HCT116 (cell line): ENCODE results near the gene C15orf39. TPM values are rescaled to one million over a fixed set of nuclear protein-coding genes. Genes with fewer than 3 reads are reported as not detected.

ENCODE experiments used
- ATAC-seq: fragments of 200-7000 bp; cut with Tn5 transposase; 2 replicates; pipeline ENCODE4 v1.9.1; 2020; ENCODE audit warnings: mild to moderate bottlenecking, moderate library complexity
- BruUV-seq: library from RNA; stranded (reverse); fragments of 400-500 nt; replicated peaks from 2 replicates; lab custom pipeline; 2021; lab: Mats Ljungman, UMichigan
- CTCF ChIA-PET: fragments of 300-600 bp; sonication (Branson Sonifier 250); formaldehyde crosslinking; loops from one replicate; lab custom pipeline; 2021; ENCODE audit warnings: antibody characterized with exemption; lab: Charles Lee
- POLR2A ChIA-PET: fragments of 300-600, 350-600 bp; sonication (Branson Sonifier 250); formaldehyde crosslinking; loops from one replicate; lab custom pipeline; 2021; ENCODE audit warnings: antibody characterized with exemption; lab: Charles Lee
- RAD21 ChIA-PET, 2 experiments: fragments of 300-600 bp; sonication (Branson Sonifier 250); formaldehyde crosslinking; loops; one replicate each; lab custom pipeline; 2023; ENCODE audit warnings: low total read pairs in 2 of 2; ENCODE audit not compliant: uncharacterized antibody in 2 of 2, unreplicated experiment in 2 of 2, low non-redundant PET in 1 of 2; lab: Charles Lee
- DNase-seq: peaks from one replicate; pipeline ENCODE4 v3.0.0-alpha.2; 2010; ENCODE audit warnings: low read depth, low spot score
- H2AFZ ChIP-seq: fragments of 200-600 bp; shearing (Covaris generic), sonication (generic); 2 replicates; pipeline ENCODE4 v1.6.1; 2017; ENCODE audit warnings: low read depth, mixed run types, mixed read lengths, antibody characterized with exemption, low read length; ENCODE audit not compliant: poor library complexity, severe bottlenecking
- H3K27ac ChIP-seq: 2 replicates; pipeline ENCODE4 v1.5.1; 2012; ENCODE audit warnings: low read depth, low read length
- H3K27me3 ChIP-seq: fragments of 200-600 bp; sonication (generic); 2 replicates; pipeline ENCODE4 v1.6.1; 2016; ENCODE audit warnings: mixed run types, low read length, mixed read lengths; ENCODE audit not compliant: insufficient read depth
- H3K36me3 ChIP-seq, 2 experiments: fragments of 200-500 bp in 1 of 2; fragments of 200-600 bp in 1 of 2; sonication (Bioruptor generic) in 1 of 2; sonication (generic) in 1 of 2; 2 replicates each; pipeline versions ENCODE4 v1.5.1 to v1.6.1; 2014 to 2016; ENCODE audit warnings: low read length in 2 of 2, inconsistent platforms in 1 of 2, mixed read lengths in 1 of 2, mixed run types in 1 of 2; ENCODE audit not compliant: insufficient read depth in 2 of 2, control insufficient read depth in 1 of 2
- H3K4me1 ChIP-seq, 2 experiments: fragments of 200-600 bp in 1 of 2; sonication (generic) in 1 of 2; 2 replicates each; pipeline versions ENCODE4 v1.5.1 to v1.6.1; 2012 to 2017; ENCODE audit warnings: low read length in 2 of 2, inconsistent platforms in 1 of 2, mild to moderate bottlenecking in 1 of 2, mixed read lengths in 1 of 2, mixed run types in 1 of 2, moderate library complexity in 1 of 2; ENCODE audit not compliant: insufficient read depth in 2 of 2, control insufficient read depth in 1 of 2
- H3K4me2 ChIP-seq: fragments of 200-600 bp; sonication (generic); 2 replicates; pipeline ENCODE4 v1.6.1; 2017; ENCODE audit warnings: mixed run types, low read length, mixed read lengths
- H3K4me3 ChIP-seq, 2 experiments: fragments of 200-600 bp in 1 of 2; sonication (generic) in 1 of 2; replicated peaks in 1 of 2; 2 replicates each; pipeline ENCODE4 v1.5.1; 2011 to 2016; ENCODE audit warnings: low read length in 2 of 2, control low read depth in 1 of 2, low read depth in 1 of 2, mild to moderate bottlenecking in 1 of 2, mixed read lengths in 1 of 2, mixed run types in 1 of 2
- H3K79me2 ChIP-seq: fragments of 200-600 bp; sonication (generic); 2 replicates; pipeline ENCODE4 v1.6.1; 2017; ENCODE audit warnings: mild to moderate bottlenecking, mixed run types, low read length, moderate library complexity, mixed read lengths; ENCODE audit not compliant: insufficient read depth
- H3K9ac ChIP-seq: fragments of 200-600 bp; sonication (generic); 2 replicates; pipeline ENCODE4 v1.6.1; 2016; ENCODE audit warnings: low read length, mixed read lengths
- H3K9me2 ChIP-seq: fragments of 200-600 bp; sonication (generic), shearing (Covaris generic); 2 replicates; pipeline ENCODE4 v1.6.1; 2017; ENCODE audit warnings: mixed run types, mild to moderate bottlenecking, moderate library complexity; ENCODE audit not compliant: insufficient read depth
- H3K9me3 ChIP-seq, 2 experiments: fragments of 200-500 bp in 1 of 2; fragments of 200-600 bp in 1 of 2; sonication (Bioruptor generic) in 1 of 2; sonication (generic) in 1 of 2; 2 replicates each; pipeline ENCODE4 v1.6.1; 2014 to 2017; ENCODE audit warnings: low read length in 2 of 2, mixed read lengths in 2 of 2, inconsistent platforms in 1 of 2, low read depth in 1 of 2, mild to moderate bottlenecking in 1 of 2, mixed run types in 1 of 2, moderate library complexity in 1 of 2; ENCODE audit not compliant: control insufficient read depth in 1 of 2, insufficient read depth in 1 of 2
- H4K20me1 ChIP-seq: fragments of 200-600 bp; sonication (generic), shearing (Covaris generic); 2 replicates; pipeline ENCODE4 v1.6.1; 2017; ENCODE audit warnings: mixed run types, mild to moderate bottlenecking, moderate library complexity; ENCODE audit not compliant: insufficient read depth
- EGR1 ChIP-seq: IDR thresholded peaks from 2 replicates; pipeline ENCODE4 v1.6.1; 2012; ENCODE audit warnings: low read depth
- EZH2 ChIP-seq: fragments of 200-600 bp; sonication (generic); IDR thresholded peaks from 2 replicates; pipeline ENCODE4 v1.6.1; 2017; ENCODE audit warnings: antibody characterized with exemption, mixed run types
- EZH2phosphoT487 ChIP-seq: fragments of 200-600 bp; IDR thresholded peaks from 2 replicates; pipeline ENCODE4 v1.6.1; 2018; ENCODE audit warnings: antibody characterized with exemption, borderline replicate concordance
- FOSL1 ChIP-seq: IDR thresholded peaks from 2 replicates; pipeline ENCODE4 v1.6.1; 2012; ENCODE audit warnings: low read depth
- JUND ChIP-seq: IDR thresholded peaks from 2 replicates; pipeline ENCODE4 v1.6.1; 2012
- RAD21 ChIP-seq: IDR thresholded peaks from 2 replicates; pipeline ENCODE4 v1.6.1; 2012; ENCODE audit warnings: low read depth, mild to moderate bottlenecking
- SIN3A ChIP-seq: IDR thresholded peaks from 2 replicates; pipeline ENCODE4 v1.6.1; 2012; ENCODE audit warnings: low read depth
- SRF ChIP-seq: IDR thresholded peaks from 2 replicates; pipeline ENCODE4 v1.6.1; 2012; ENCODE audit warnings: low read depth
- TCF7L2 ChIP-seq: IDR thresholded peaks from 2 replicates; pipeline ENCODE4 v1.7.0; 2011; ENCODE audit warnings: borderline replicate concordance, inconsistent platforms; ENCODE audit not compliant: insufficient read depth, insufficient read length; ENCODE audit errors: extremely low read depth
- YY1 ChIP-seq: IDR thresholded peaks from 2 replicates; pipeline ENCODE4 v1.6.1; 2011; ENCODE audit warnings: low read length, low read depth, moderate library complexity, mild to moderate bottlenecking; ENCODE audit not compliant: insufficient replicate concordance; ENCODE audit errors: extremely low read depth
- intact Hi-C: fragments of 100-400 bp; cut with micrococcal nuclease; formaldehyde crosslinking; loops from 2 replicates; pipeline ENCODE4 v1.10.0; 2022
- total RNA-seq: library from RNA; stranded (reverse); gene quantifications from one replicate; pipeline ENCODE4 v1.2.1, GENCODE V29; 2021; ENCODE audit not compliant: unreplicated experiment
- TF ChIP-seq, protein P1 (sequence below): IDR thresholded peaks from 2 replicates; pipeline ENCODE4 v1.6.1; 2012; ENCODE audit warnings: low read depth
- TF ChIP-seq, protein P2 (sequence below): IDR thresholded peaks from 2 replicates; pipeline ENCODE4 v1.6.1; 2012
- TF ChIP-seq, protein P3 (sequence below), 3 experiments: fragments of 200-600 bp in 1 of 3; sonication (generic) in 1 of 3; IDR thresholded peaks in 2 of 3; conservative IDR thresholded peaks in 1 of 3; 2 replicates each; pipeline ENCODE4 v1.5.1; 2012 to 2017; ENCODE audit warnings: low read depth in 2 of 3, low read length in 2 of 3, antibody characterized with exemption in 1 of 3, borderline replicate concordance in 1 of 3, control low read depth in 1 of 3, mild to moderate bottlenecking in 1 of 3, mixed read lengths in 1 of 3, mixed run types in 1 of 3, moderate library complexity in 1 of 3; ENCODE audit not compliant: insufficient read depth in 1 of 3
- TF ChIP-seq, protein P4 (sequence below): IDR thresholded peaks from 2 replicates; pipeline ENCODE4 v1.6.1; 2012
- TF ChIP-seq, protein P5 (sequence below): IDR thresholded peaks from 2 replicates; pipeline ENCODE4 v1.6.1; 2011; ENCODE audit warnings: mild to moderate bottlenecking, low read length, moderate library complexity; ENCODE audit not compliant: insufficient replicate concordance; ENCODE audit errors: extremely low read depth

C15orf39 gene
- total RNA-seq, 1 experiment from 2014 or later = 29.3 TPM

DNA sequence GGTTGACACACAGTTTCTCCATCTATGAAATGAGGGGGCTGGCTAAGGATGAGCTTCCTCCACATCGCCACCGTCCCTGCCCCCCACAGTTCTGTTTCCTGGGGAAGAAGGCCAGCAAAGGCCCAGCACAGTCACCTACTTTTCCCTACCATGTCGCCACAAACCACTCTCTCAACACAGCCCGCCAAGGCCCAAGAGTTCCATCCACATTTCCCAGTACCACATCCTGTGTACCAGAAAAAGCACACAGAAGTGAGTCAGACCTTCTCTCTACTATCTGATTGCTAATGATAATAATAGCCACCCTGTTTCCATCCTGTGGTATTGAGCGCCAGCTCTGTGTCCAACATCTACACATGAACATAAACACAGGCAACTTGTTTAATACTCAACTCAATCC, 30.3 kb upstream of the C15orf39 start:
- no peak for ATAC-seq
- H3K9me2 ChIP-seq = no peaks in the 10 kb centered on the region
- ChIA-PET CTCF (no interaction called here), RAD21 (no interaction called here), POLR2A (no interaction called here)
- intact Hi-C loops = no loop called here
- TF ChIP-seq, protein P1, sequence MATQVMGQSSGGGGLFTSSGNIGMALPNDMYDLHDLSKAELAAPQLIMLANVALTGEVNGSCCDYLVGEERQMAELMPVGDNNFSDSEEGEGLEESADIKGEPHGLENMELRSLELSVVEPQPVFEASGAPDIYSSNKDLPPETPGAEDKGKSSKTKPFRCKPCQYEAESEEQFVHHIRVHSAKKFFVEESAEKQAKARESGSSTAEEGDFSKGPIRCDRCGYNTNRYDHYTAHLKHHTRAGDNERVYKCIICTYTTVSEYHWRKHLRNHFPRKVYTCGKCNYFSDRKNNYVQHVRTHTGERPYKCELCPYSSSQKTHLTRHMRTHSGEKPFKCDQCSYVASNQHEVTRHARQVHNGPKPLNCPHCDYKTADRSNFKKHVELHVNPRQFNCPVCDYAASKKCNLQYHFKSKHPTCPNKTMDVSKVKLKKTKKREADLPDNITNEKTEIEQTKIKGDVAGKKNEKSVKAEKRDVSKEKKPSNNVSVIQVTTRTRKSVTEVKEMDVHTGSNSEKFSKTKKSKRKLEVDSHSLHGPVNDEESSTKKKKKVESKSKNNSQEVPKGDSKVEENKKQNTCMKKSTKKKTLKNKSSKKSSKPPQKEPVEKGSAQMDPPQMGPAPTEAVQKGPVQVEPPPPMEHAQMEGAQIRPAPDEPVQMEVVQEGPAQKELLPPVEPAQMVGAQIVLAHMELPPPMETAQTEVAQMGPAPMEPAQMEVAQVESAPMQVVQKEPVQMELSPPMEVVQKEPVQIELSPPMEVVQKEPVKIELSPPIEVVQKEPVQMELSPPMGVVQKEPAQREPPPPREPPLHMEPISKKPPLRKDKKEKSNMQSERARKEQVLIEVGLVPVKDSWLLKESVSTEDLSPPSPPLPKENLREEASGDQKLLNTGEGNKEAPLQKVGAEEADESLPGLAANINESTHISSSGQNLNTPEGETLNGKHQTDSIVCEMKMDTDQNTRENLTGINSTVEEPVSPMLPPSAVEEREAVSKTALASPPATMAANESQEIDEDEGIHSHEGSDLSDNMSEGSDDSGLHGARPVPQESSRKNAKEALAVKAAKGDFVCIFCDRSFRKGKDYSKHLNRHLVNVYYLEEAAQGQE = no peak
- TF ChIP-seq SIN3A (no peak), EZH2 (no peak), YY1 (no peak), JUND (no peak), FOSL1 (no peak), EZH2phosphoT487 (no peak), TCF7L2 (no peak), RAD21 (no peak), EGR1 (no peak), SRF (no peak)
- TF ChIP-seq, protein P2, sequence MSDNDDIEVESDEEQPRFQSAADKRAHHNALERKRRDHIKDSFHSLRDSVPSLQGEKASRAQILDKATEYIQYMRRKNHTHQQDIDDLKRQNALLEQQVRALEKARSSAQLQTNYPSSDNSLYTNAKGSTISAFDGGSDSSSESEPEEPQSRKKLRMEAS = no peak
- TF ChIP-seq, protein P3, sequence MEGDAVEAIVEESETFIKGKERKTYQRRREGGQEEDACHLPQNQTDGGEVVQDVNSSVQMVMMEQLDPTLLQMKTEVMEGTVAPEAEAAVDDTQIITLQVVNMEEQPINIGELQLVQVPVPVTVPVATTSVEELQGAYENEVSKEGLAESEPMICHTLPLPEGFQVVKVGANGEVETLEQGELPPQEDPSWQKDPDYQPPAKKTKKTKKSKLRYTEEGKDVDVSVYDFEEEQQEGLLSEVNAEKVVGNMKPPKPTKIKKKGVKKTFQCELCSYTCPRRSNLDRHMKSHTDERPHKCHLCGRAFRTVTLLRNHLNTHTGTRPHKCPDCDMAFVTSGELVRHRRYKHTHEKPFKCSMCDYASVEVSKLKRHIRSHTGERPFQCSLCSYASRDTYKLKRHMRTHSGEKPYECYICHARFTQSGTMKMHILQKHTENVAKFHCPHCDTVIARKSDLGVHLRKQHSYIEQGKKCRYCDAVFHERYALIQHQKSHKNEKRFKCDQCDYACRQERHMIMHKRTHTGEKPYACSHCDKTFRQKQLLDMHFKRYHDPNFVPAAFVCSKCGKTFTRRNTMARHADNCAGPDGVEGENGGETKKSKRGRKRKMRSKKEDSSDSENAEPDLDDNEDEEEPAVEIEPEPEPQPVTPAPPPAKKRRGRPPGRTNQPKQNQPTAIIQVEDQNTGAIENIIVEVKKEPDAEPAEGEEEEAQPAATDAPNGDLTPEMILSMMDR (IDR thresholded peaks at IDR 0.05 in 2 of 3, conservative IDR thresholded peaks at IDR 0.05 in 1 of 3; ENCODE audit: borderline replicate concordance in 1 of 3, insufficient read depth in 1 of 3, low read depth in 2 of 3, low read length in 2 of 3) = no peak
- TF ChIP-seq, protein P4, sequence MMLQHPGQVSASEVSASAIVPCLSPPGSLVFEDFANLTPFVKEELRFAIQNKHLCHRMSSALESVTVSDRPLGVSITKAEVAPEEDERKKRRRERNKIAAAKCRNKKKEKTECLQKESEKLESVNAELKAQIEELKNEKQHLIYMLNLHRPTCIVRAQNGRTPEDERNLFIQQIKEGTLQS = no peak
- TF ChIP-seq, protein P5, sequence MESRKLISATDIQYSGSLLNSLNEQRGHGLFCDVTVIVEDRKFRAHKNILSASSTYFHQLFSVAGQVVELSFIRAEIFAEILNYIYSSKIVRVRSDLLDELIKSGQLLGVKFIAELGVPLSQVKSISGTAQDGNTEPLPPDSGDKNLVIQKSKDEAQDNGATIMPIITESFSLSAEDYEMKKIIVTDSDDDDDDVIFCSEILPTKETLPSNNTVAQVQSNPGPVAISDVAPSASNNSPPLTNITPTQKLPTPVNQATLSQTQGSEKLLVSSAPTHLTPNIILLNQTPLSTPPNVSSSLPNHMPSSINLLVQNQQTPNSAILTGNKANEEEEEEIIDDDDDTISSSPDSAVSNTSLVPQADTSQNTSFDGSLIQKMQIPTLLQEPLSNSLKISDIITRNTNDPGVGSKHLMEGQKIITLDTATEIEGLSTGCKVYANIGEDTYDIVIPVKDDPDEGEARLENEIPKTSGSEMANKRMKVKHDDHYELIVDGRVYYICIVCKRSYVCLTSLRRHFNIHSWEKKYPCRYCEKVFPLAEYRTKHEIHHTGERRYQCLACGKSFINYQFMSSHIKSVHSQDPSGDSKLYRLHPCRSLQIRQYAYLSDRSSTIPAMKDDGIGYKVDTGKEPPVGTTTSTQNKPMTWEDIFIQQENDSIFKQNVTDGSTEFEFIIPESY = no peak
- peaks cover 6 to 24% of the 10 kb centered on the region in 2 experiments for H3K4me1 ChIP-seq
- no peak overlapping the region for H3K4me3 ChIP-seq
- H2AFZ ChIP-seq = no peak overlapping the region
- H3K27me3 ChIP-seq = no peaks in the 10 kb centered on the region
- no peak overlapping the region for H3K27ac ChIP-seq
- no peak overlapping the region for H3K9ac ChIP-seq
- H4K20me1 ChIP-seq = no peaks in the 10 kb centered on the region
- no peaks in the 10 kb centered on the region for H3K36me3 ChIP-seq
- no peak for DNase-seq
- no TSS peak for BruUV-seq
- H3K4me2 ChIP-seq = no peak overlapping the region
- H3K79me2 ChIP-seq = no peaks in the 10 kb centered on the region
- H3K9me3 ChIP-seq = no peaks in the 10 kb centered on the region
